Myocyte (in vitro differentiated cells): ENCODE measurements around the gene LRTM1. TPM values are rescaled to one million over a fixed set of nuclear protein-coding genes. Genes with fewer than 3 reads are reported as not detected.
A peak's percentile ranks its signal among the peaks of the same experiment; 100 is the strongest.

Experiments
- DNase-seq: peaks from one replicate; pipeline ENCODE4 v3.0.0-alpha.2; 2012; ENCODE audit warnings: low read depth
- total RNA-seq: library from RNA; depleted of rRNA; stranded (reverse); fragments of >200 nt; gene quantifications from 2 replicates; pipeline ENCODE4 v1.2.3, GENCODE V29; 2014

Gene LRTM1
- total RNA-seq, 1 donor from 2014 or later: 0.16 TPM

GRCh38 chr3:54940971-54941370 lies 13.1 kb upstream of the LRTM1 start:
- no peak for DNase-seq

- peak; percentile 91 for DNase-seq
Observed at GRCh38 chr3:54939557-54940300, 11.9 kb upstream of the LRTM1 start.

GRCh38 chr3:54936561-54936960 lies 8.7 kb upstream of the LRTM1 start:
- no peak for DNase-seq

- no peak for DNase-seq
Observed at GRCh38 chr3:54935869-54936268, 8.0 kb upstream of the LRTM1 start.

- DNase-seq: peak; percentile 86
Observed at GRCh38 chr3:54932606-54933005, 4.7 kb upstream of the LRTM1 start.

GRCh38 chr3:54931182-54931581 lies 3.3 kb upstream of the LRTM1 start:
- DNase-seq: no peak

- no peak for DNase-seq
Observed at GRCh38 chr3:54918516-54918915, 9.3 kb downstream of the LRTM1 start.

- no peak for DNase-seq
Observed at GRCh38 chr3:54917862-54918261, 10.0 kb downstream of the LRTM1 start.

GRCh38 chr3:54917174-54917573 lies 10.7 kb downstream of the LRTM1 start:
- DNase-seq: peak; percentile 31

- no peak for DNase-seq
Observed at GRCh38 chr3:54916732-54917131, 11.1 kb downstream of the LRTM1 start.

GRCh38 chr3:54915976-54916375 lies 11.9 kb downstream of the LRTM1 start:
- no peak for DNase-seq

GRCh38 chr3:54915181-54915580 lies 12.7 kb downstream of the LRTM1 start:
- no peak for DNase-seq

GRCh38 chr3:54914180-54914579 lies 13.7 kb downstream of the LRTM1 start:
- no peak for DNase-seq

GRCh38 chr3:54909191-54909590 lies 18.7 kb downstream of the LRTM1 start:
- DNase-seq: peak; percentile 57

- DNase-seq: peak; percentile 81
Observed at GRCh38 chr3:54906763-54907162, 21.1 kb downstream of the LRTM1 start.

- DNase-seq: peak; percentile 76
Observed at GRCh38 chr3:54905920-54906319, 21.9 kb downstream of the LRTM1 start.

- DNase-seq: peak; percentile 47
Observed at GRCh38 chr3:54905261-54905888, 22.5 kb downstream of the LRTM1 start.

GRCh38 chr3:54901906-54902685 lies 25.8 kb downstream of the LRTM1 start:
- peak; percentile 64 for DNase-seq

- peak; percentile 86 for DNase-seq
Observed at GRCh38 chr3:54900838-54901591, 26.8 kb downstream of the LRTM1 start.

- DNase-seq: peak; percentile 82
Observed at GRCh38 chr3:54899273-54899672, 28.6 kb downstream of the LRTM1 start.

- DNase-seq: no peak
Observed at GRCh38 chr3:54897028-54897711, 30.7 kb downstream of the LRTM1 start.
